NCI-H146 (cell line): Measurements from ENCODE around the gene OSBPL8.

Source experiments
- DNase-seq: peaks from one replicate; lab custom pipeline; 2025; lab: John Stamatoyannopoulos, UW

OSBPL8 gene

DNA sequence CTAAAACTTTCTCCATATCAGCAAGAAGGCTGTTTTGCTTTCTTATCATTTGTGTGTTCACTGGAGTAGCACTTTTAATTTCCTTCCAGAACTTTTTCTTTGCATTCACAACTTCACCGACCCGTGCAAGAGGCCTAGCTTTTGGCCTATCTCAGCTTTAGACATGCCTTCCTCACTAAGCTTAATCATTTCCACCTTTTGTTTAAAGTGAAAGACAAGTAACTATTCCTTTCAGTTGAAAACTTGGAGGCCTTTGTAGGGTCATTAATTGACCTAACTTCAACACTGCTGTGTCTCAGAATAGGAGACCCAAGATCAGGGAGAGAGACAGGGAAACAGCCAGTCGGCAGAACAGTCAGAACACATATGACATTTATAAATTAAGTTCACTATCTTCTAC lies 250.7 kb downstream of the OSBPL8 start:
- no peak for DNase-seq

DNA sequence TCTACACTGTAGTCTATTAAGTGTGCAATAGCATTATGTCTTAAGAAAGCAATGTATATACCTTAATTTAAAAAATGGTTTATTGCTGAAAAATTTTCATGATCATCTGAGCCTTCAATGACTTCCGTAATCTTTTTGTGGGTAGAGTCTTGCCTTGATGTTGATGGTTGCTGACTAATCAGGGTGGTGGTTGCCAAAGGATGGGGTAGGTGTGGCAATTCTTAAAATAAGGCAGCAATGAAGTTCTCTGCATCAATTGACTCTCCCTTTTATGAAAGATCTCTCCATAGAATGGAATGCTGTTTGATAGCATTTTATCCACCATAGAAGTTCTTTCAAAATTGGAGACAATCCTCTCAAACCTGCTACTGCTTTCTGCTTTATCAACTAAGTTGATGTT lies 252.5 kb downstream of the OSBPL8 start:
- DNase-seq: no peak

DNA sequence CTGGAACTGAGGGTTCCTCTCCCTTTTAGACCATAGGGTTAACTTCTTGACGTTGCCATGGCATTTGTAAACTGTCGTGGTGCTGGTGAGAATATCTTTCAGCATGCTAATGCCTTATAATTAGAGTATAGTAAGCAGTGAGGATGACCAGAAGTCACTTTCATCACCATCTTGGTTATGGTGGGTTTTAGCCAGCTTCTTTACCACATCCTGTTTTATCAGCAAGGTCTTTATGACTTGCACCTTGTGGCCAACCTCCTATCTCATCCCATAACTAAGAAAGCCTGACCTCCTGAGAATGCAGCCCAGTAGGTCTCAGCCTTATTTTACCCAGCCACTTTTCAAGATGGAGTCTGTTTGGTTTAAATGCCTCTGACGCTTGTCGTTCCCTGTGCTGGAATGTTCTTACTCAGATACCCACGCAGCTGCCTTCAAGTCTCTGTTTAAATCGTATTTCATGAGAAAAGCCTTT lies 255.5 kb downstream of the OSBPL8 start:
- DNase-seq: no peak

GRCh38 chr12:76303365-76303764 lies 256.2 kb downstream of the OSBPL8 start:
- DNase-seq: no peak
